ENCODE data around the gene MAD1L1.
"Not testable (repeated sequence)": the region's sequence is repeated elsewhere in the genome, so short reads cannot be mapped to it uniquely, and the experiment has no call there.

MAD1L1 gene

DNA sequence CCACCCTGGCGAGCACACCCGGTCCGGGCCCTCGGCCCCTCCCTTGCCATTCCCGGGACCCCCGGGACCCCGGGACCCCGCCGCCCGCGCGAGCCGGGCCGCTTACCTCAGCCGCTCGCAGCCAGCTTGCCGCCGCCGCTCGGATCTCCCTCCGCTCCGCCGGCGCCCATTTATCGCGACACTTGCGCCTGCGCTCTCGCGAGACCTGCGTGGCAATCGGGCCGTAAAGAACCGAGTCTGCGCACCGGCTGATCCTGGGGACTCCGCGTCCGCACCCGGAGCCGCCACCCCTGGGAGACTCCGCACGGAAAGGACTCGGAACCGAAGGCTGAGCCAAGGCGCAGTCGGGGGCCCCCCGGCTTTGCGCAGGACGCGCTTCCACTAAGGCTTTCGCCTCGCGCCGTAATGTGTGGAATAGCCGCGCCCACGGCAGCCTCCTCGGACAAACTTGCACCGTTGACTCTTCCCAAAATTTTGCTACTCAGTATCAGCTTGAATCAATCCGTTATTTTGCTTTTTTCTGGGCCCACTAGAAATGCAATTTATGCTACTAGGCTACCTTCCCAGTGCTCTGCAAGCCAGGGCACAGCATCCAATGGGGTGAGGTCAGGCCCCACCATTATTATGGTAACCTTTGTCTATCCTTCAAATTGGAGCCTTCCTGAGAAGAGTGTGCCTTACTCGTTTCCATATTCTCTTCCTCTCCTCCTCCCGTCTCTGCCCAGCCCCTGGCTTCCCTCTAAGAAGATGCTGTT lies at the start of gene MAD1L1:
TSS of gene MAD1L1 (minus strand) at position 180 of the 755 bp plus-strand sequence. CDS start 2,812 bp downstream, outside the sequence.
- peak; percentile 69 to 85 for DNase-seq (ENCODE audit: low read depth in 2 of 2)

- no peak for DNase-seq (ENCODE audit: low read depth in 2 of 2)
Measured at GRCh38 chr7:2282185-2282751, 49.5 kb upstream of the MAD1L1 start.

- no peak for DNase-seq (ENCODE audit: low read depth in 2 of 2)
Measured at GRCh38 chr7:2281541-2281940, 48.8 kb upstream of the MAD1L1 start.

- DNase-seq (ENCODE audit: low read depth in 2 of 2): no peak
Measured at GRCh38 chr7:2280424-2280823, 47.7 kb upstream of the MAD1L1 start.

GRCh38 chr7:2279896-2280295 lies 47.2 kb upstream of the MAD1L1 start:
- DNase-seq (ENCODE audit: low read depth in 2 of 2): no peak

DNA sequence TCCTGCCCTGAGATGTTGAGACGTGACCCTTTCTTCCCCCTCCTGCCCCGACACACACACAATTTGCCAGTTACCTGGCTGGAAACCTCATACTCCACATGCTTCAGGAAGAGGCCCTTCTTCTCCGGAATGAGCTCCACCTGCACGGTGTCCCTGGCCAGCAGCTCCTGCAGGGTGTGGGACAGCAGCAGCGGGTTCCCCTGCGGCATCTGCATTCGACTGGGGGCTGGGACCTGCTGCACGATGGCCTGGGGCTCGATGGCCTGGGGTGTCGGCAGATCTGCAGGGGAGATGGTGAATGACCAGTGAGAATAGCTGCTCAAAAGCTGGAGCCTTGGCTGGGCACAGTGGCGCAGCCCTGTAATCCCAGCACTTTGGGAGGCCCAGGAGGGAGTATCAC lies 45.3 kb upstream of the MAD1L1 start:
- DNase-seq (ENCODE audit: low read depth in 2 of 2): no peak

GRCh38 chr7:2276107-2276506 lies 43.4 kb upstream of the MAD1L1 start:
- no peak for DNase-seq (ENCODE audit: low read depth in 2 of 2)

DNA sequence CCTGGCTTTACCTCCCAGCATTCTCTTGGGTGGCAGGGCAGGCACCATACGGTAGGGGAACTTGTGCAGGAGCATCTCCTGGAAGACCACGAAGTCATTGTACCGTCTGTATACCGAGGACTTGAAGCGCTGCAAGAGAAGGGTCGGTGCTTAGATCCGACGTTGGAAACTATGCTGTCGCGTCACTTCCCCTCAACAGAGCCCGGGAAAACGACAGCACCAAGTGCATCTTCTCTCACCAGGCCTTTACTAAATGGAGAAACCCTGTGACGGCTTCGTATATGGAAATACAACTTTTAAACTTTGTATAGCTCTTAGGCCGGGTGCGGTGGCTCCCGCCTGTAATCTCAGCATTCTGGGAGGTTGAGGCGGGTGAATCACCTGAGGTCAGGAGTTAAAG lies 42.4 kb upstream of the MAD1L1 start:
- DNase-seq (ENCODE audit: low read depth in 2 of 2): no peak

- DNase-seq (ENCODE audit: low read depth in 2 of 2): no peak
Measured at GRCh38 chr7:2274666-2275065, 41.9 kb upstream of the MAD1L1 start.

- DNase-seq (ENCODE audit: low read depth in 2 of 2): no peak
Measured at GRCh38 chr7:2273866-2274265, 41.1 kb upstream of the MAD1L1 start.

DNA sequence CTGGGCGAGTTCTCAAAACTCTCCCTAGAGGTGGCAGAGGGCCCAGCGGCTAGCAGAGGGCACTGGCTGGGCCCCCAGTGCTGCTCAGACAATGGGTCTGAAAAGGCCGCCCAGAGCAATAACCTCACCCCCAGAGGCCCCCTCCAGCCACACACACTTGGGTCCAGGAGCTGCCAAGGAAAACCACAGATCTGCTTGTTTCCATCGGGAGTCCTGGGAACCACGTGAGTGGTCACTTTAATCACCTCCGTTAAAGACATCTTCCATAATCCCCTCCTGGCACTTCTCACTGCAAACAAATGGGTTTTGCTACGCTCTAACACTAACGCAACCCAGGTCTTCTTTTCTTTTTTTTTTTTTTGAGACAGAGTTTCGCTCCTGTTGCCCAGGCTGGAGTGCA lies 39.3 kb upstream of the MAD1L1 start:
- no peak for DNase-seq (ENCODE audit: low read depth in 2 of 2)

DNA sequence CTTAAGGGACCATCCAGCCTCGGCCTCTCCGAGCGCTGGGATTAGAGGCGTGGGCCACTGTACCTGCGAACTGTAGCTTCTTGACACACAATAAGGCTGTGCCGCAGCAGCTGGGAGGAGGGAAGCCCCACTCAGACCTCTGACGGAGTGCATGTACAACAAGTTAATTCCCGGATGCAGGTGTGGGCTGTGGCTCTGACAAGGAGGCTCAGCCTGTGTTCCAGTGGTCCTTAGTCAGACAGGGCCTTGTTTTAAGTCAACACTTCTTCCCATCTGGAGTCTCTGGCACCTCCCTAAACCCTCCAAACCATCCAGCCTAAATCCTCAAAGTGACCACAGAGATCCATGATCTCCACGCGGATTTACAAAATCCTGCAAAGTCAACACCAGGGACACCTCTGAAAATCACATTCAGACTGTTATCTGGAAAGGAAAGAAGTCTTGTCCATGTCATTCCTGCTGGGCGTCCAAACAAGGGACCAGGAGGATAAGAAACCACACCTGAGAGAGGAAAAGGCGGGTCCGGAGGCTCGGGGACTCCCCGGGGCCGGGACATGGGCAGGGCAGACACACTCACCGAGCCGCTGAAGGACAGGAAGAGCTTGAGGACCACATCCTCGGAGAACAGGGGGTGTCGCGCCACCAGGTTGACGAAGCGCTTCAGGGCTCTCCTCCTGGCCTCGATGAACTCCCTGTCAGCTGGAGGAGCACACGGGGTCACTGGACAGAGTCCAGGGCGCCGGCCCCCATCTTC lies 38.7 kb upstream of the MAD1L1 start:
- DNase-seq (ENCODE audit: low read depth in 2 of 2): no peak

DNA sequence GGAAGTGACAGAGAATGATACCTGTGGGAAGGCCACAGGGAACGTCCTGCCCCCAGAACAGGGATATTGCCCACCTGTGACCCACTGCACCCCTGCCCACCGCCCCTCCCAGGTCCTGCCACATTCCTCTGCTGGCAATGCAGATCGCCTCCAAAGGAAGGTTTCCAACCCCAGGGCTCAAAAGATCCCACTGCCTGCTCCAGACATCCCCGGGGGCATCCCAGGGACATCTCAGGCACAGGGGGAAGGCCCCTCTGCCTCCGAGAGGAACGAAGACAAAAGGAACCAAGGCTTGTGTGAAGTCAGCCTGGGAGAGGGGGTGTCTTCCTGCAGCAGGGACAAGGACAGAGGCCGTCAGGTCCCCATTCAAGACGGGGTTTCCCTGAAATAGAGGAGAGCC lies 37.8 kb upstream of the MAD1L1 start:
- DNase-seq (ENCODE audit: low read depth in 2 of 2): no peak

GRCh38 chr7:2269991-2270460 lies 37.3 kb upstream of the MAD1L1 start:
- no peak for DNase-seq (ENCODE audit: low read depth in 2 of 2)

DNA sequence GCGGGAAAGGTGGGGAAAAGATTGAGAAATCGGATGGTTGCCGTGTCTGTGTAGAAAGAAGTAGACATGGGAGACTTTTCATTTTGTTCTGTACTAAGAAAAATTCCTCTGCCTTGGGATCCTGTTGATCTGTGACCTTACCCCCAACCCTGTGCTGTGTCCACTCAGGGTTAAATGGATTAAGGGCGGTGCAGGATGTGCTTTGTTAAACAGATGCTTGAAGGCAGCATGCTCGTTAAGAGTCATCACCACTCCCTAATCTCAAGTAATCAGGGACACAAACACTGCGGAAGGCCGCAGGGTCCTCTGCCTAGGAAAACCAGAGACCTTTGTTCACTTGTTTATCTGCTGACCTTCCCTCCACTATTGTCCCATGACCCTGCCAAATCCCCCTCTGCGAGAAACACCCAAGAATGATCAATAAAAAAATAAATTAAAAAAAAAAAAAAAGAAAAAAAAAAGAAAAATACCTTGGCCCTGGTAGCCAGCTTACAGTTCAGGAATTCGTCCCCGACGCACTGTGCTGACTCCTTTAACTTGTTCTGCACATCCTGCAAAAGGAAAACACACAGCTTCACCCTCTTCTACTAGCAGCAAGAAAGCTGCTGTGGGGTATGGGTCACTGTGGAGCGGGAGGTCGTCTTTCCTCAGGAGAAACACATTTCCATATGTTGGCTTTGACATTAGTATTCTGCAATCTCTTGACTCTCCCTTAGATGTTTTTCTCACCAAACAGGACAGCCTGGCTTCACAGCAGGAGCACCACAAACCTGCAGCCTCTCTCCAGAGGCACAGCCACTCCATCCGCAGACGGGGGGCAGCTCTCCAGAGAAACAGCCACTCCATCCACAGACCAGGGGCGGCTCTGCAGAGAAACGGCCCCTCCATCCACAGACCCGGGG lies 36.6 kb upstream of the MAD1L1 start:
- DNase-seq (ENCODE audit: low read depth in 2 of 2): not testable (repeated sequence)

- no peak for DNase-seq (ENCODE audit: low read depth in 2 of 2)
Measured at GRCh38 chr7:2266911-2267310, 34.2 kb upstream of the MAD1L1 start.

DNA sequence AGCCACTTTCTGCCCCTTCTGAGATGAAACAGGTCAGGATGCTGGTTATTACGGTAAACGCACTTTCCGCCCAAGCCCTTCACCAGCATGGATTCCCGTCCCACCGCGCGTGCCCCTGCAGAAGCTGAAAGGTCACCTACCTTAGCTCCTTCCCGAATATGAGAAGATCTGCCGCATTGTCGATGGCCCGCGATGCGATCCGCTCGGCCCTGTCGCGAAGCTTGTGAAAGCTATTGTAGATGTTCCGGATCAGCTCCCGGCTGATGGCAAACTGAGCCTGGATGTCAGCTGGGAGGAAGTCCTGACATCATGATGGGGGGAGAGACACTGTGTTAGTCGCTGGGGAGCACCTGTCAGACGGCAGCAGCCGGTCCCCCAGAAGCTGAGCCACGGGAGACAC lies 31.4 kb upstream of the MAD1L1 start:
- DNase-seq (ENCODE audit: low read depth in 2 of 2): no peak

GRCh38 chr7:2263176-2263575 lies 30.4 kb upstream of the MAD1L1 start:
- no peak for DNase-seq (ENCODE audit: low read depth in 2 of 2)

DNA sequence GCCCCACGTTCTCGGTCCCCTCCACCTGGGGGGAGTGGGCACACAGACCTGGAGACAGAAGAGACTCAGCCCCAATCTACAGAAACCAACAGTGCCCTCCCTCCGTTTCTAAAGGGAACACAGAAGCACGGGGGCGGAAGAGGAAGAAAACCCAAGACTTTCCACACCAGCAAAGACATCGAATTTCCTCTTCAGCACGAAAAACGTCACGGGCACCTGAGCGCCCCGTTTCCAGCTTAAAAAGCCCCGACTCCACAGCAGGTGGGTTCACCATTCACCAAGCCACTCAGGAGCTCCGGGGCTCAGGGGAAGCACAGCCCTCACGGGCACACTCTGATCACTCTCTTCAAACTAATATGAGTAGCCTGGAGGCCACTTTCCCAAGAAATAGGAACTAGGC lies 28.9 kb upstream of the MAD1L1 start:
- DNase-seq (ENCODE audit: low read depth in 2 of 2): no peak

- DNase-seq (ENCODE audit: low read depth in 2 of 2): no peak
Measured at GRCh38 chr7:2260820-2261219, 28.1 kb upstream of the MAD1L1 start.

GRCh38 chr7:2259480-2259879 lies 26.7 kb upstream of the MAD1L1 start:
- no peak for DNase-seq (ENCODE audit: low read depth in 2 of 2)

Data from stimulated activated CD4-positive, alpha-beta T cell treated with anti-CD3 and anti-CD28 coated beads, Interleukin-12 subunit alpha, Interleukin-12 subunit beta, amount 100 ng/mL, for 24 hours (primary cell).